AG10803 (cell line): ENCODE measurements around the gene PPIF.
"Not testable (repeated sequence)": the region's sequence is repeated elsewhere in the genome, so short reads cannot be mapped to it uniquely, and the experiment has no call there.

Experiments used
- DNase-seq: peaks from one replicate; pipeline ENCODE4 v3.0.0; 2010; ENCODE audit warnings: low read depth
- H3K4me3 ChIP-seq: 2 replicates; pipeline ENCODE4 v1.5.1; 2011; ENCODE audit warnings: mild to moderate bottlenecking, low read length, control low read depth
- CTCF ChIP-seq: conservative IDR thresholded peaks from 2 replicates; pipeline ENCODE4 v1.5.1; 2011; ENCODE audit warnings: mild to moderate bottlenecking, low read length, control low read depth, inconsistent platforms

The PPIF gene

GRCh38 chr10:79331709-79332108 lies 15.6 kb upstream of the PPIF start:
- no peak overlapping the region for H3K4me3 ChIP-seq
- no peak for TF ChIP-seq CTCF
- peak; percentile 84 for DNase-seq

- not testable (repeated sequence) for DNase-seq
Measured at GRCh38 chr10:79332610-79333315, 14.5 kb upstream of the PPIF start.

GRCh38 chr10:79333513-79333912 lies 13.8 kb upstream of the PPIF start:
- DNase-seq, result peak; percentile 52
- no peak for TF ChIP-seq CTCF
- no peak overlapping the region for H3K4me3 ChIP-seq

More at GRCh38 chr10:79332610-79333315, 14.5 kb upstream of the PPIF start:
- not testable (repeated sequence) for H3K4me3 ChIP-seq

- DNase-seq, result no peak
- TF ChIP-seq CTCF, result no peak
- H3K4me3 ChIP-seq, result no peak overlapping the region
Measured at GRCh38 chr10:79334573-79334972, 12.7 kb upstream of the PPIF start.

- no peak for DNase-seq
- no peak overlapping the region for H3K4me3 ChIP-seq
- no peak for TF ChIP-seq CTCF
Measured at GRCh38 chr10:79335094-79335469, 12.2 kb upstream of the PPIF start.

GRCh38 chr10:79335470-79336235 lies 11.6 kb upstream of the PPIF start:
- DNase-seq, result no peak
- no peak overlapping the region for H3K4me3 ChIP-seq
- TF ChIP-seq CTCF, result no peak

GRCh38 chr10:79336276-79336675 lies 11.0 kb upstream of the PPIF start:
- DNase-seq, result no peak
- no peak for TF ChIP-seq CTCF
- no peak overlapping the region for H3K4me3 ChIP-seq
